DOHH2 (cell line): Measurements from ENCODE around the gene DENND6B.

Experiments
- EZH2phosphoT487 ChIP-seq: fragments of 200-600 bp; sonication (generic); IDR thresholded peaks from 2 replicates; pipeline ENCODE4 v1.6.1; 2017; ENCODE audit warnings: borderline replicate concordance, mild to moderate bottlenecking, antibody characterized with exemption, low read length, moderate library complexity, mixed read lengths
- TF ChIP-seq, protein P1 (sequence below): fragments of 200-600 bp; sonication (generic); IDR thresholded peaks from one replicate; pipeline ENCODE4 v1.5.1; 2014; ENCODE audit warnings: antibody characterized with exemption, mild to moderate bottlenecking, low read depth, low read length; ENCODE audit not compliant: poor library complexity, severe bottlenecking

DNA sequence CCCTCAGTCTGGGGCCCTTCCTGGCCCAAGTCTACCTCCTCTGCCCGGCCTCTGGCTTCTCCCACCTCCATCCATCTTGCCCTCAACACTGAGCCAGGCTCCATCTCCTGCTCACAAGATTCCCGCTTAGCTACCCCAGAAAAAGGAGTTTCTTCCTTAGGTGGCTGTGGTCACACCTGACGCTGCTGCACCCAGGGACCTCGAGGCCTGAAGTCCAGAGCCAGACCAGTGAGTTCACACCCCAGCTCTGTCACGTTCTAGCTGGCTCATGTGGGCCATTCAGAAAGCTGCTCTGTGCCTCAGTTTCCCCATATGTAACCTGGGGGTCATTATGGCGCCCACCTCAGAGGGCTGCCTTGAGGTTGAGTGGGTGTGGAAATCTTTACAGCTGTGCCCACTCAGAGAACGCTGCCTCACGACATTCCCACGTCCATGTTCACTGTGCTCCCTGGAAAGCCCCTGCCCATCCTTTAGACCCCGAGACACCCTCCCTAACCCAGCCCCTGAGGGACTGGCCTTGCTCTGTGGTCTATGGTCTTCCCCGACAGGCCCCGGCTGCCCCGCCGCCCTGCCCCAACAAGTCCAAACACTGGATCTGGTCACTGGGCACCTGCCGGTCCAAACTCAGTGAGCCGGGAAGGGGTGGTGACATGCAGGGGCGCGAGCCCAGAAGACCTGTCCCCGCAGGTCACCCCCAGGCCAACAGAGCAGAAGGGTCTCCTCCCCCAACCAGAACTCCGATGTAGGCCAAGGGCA lies 29.1 kb downstream of the DENND6B start:
- TF ChIP-seq, protein P1, sequence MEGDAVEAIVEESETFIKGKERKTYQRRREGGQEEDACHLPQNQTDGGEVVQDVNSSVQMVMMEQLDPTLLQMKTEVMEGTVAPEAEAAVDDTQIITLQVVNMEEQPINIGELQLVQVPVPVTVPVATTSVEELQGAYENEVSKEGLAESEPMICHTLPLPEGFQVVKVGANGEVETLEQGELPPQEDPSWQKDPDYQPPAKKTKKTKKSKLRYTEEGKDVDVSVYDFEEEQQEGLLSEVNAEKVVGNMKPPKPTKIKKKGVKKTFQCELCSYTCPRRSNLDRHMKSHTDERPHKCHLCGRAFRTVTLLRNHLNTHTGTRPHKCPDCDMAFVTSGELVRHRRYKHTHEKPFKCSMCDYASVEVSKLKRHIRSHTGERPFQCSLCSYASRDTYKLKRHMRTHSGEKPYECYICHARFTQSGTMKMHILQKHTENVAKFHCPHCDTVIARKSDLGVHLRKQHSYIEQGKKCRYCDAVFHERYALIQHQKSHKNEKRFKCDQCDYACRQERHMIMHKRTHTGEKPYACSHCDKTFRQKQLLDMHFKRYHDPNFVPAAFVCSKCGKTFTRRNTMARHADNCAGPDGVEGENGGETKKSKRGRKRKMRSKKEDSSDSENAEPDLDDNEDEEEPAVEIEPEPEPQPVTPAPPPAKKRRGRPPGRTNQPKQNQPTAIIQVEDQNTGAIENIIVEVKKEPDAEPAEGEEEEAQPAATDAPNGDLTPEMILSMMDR, result no peak
- TF ChIP-seq EZH2phosphoT487, result no peak
